ENCODE results near the gene NALCN. TPM values are rescaled to one million over a fixed set of nuclear protein-coding genes. Genes with fewer than 3 reads are reported as not detected.

Gene NALCN
- total RNA-seq, 1 donor from 2014 or later: not detected

- Mint-ChIP-seq H3K4me1 (ENCODE audit: unreplicated experiment) (peaks cover 6% of the 10 kb centered on the region), H3K4me3 (ENCODE audit: unreplicated experiment) (no peak overlapping the region), H3K27ac (ENCODE audit: unreplicated experiment) (no peak overlapping the region), H3K36me3 (ENCODE audit: low read depth, unreplicated experiment) (no peaks in the 10 kb centered on the region), H3K9me3 (ENCODE audit: unreplicated experiment) (no peaks in the 10 kb centered on the region), H3K27me3 (ENCODE audit: unreplicated experiment) (peaks cover 4% of the 10 kb centered on the region)
- no peak for TF ChIP-seq CTCF (IDR thresholded peaks at IDR 0.05; ENCODE audit: unreplicated experiment)
- no peak for DNase-seq (ENCODE audit: low spot score)
Observed at GRCh38 chr13:101059793-101060192, 356.5 kb downstream of the NALCN start.

GRCh38 chr13:101058841-101059240, 357.5 kb downstream of the NALCN start:
- no peak overlapping the region for H3K4me3 Mint-ChIP-seq (ENCODE audit: unreplicated experiment)
- no peak overlapping the region for H3K27ac Mint-ChIP-seq (ENCODE audit: unreplicated experiment)
- H3K27me3 Mint-ChIP-seq (ENCODE audit: unreplicated experiment): peaks cover 4% of the 10 kb centered on the region
- no peaks in the 10 kb centered on the region for H3K9me3 Mint-ChIP-seq (ENCODE audit: unreplicated experiment)
- peaks cover 6% of the 10 kb centered on the region for H3K4me1 Mint-ChIP-seq (ENCODE audit: unreplicated experiment)
- no peaks in the 10 kb centered on the region for H3K36me3 Mint-ChIP-seq (ENCODE audit: low read depth, unreplicated experiment)
- TF ChIP-seq CTCF (IDR thresholded peaks at IDR 0.05; ENCODE audit: unreplicated experiment): no peak
- no peak for DNase-seq (ENCODE audit: low spot score)

GRCh38 chr13:101053301-101054093, 362.8 kb downstream of the NALCN start:
- H3K9me3 Mint-ChIP-seq (ENCODE audit: unreplicated experiment): no peaks in the 10 kb centered on the region
- no peak for TF ChIP-seq CTCF (IDR thresholded peaks at IDR 0.05; ENCODE audit: unreplicated experiment)
- DNase-seq (ENCODE audit: low spot score): no peak
- H3K27ac Mint-ChIP-seq (ENCODE audit: unreplicated experiment): no peak overlapping the region
- H3K4me3 Mint-ChIP-seq (ENCODE audit: unreplicated experiment): no peak overlapping the region
- no peaks in the 10 kb centered on the region for H3K36me3 Mint-ChIP-seq (ENCODE audit: low read depth, unreplicated experiment)
- H3K27me3 Mint-ChIP-seq (ENCODE audit: unreplicated experiment): peaks cover 2% of the 10 kb centered on the region
- H3K4me1 Mint-ChIP-seq (ENCODE audit: unreplicated experiment): peaks cover 3% of the 10 kb centered on the region

GRCh38 chr13:101049166-101049850, 367.0 kb downstream of the NALCN start:
- Mint-ChIP-seq H3K27ac (ENCODE audit: unreplicated experiment) (no peak overlapping the region), H3K4me3 (ENCODE audit: unreplicated experiment) (no peak overlapping the region), H3K27me3 (ENCODE audit: unreplicated experiment) (no peaks in the 10 kb centered on the region), H3K36me3 (ENCODE audit: low read depth, unreplicated experiment) (no peaks in the 10 kb centered on the region), H3K9me3 (ENCODE audit: unreplicated experiment) (no peaks in the 10 kb centered on the region), H3K4me1 (ENCODE audit: unreplicated experiment) (no peaks in the 10 kb centered on the region)
- no peak for TF ChIP-seq CTCF (IDR thresholded peaks at IDR 0.05; ENCODE audit: unreplicated experiment)
- no peak for DNase-seq (ENCODE audit: low spot score)

GRCh38 chr13:101036546-101036945, 379.8 kb downstream of the NALCN start:
- no peak for TF ChIP-seq CTCF (IDR thresholded peaks at IDR 0.05; ENCODE audit: unreplicated experiment)
- Mint-ChIP-seq H3K4me3 (ENCODE audit: unreplicated experiment) (no peak overlapping the region), H3K4me1 (ENCODE audit: unreplicated experiment) (no peaks in the 10 kb centered on the region), H3K27me3 (ENCODE audit: unreplicated experiment) (peaks cover 5% of the 10 kb centered on the region), H3K36me3 (ENCODE audit: low read depth, unreplicated experiment) (no peaks in the 10 kb centered on the region), H3K27ac (ENCODE audit: unreplicated experiment) (no peak overlapping the region), H3K9me3 (ENCODE audit: unreplicated experiment) (no peaks in the 10 kb centered on the region)
- DNase-seq (ENCODE audit: low spot score): no peak

All from endothelial cell (in vitro differentiated cells).